Adrenal gland (tissue), 12 donors: Measurements from ENCODE around the gene KCNJ1. TPM values are rescaled to one million over a fixed set of nuclear protein-coding genes. Genes with fewer than 3 reads are reported as not detected.

Experiments
- DNase-seq, 7 donors: peaks; one replicate each; pipeline ENCODE4 v3.0.0-alpha.2; 2019 to 2020
- H3K27ac ChIP-seq, 5 donors: fragments of 200-600 bp; sonication (generic) in 4 of 5; 1 replicate in 3 of 5; 2 replicates in 2 of 5; pipeline versions ENCODE4 v1.5.1 to v1.8.0; 2016 to 2020; ENCODE audit warnings: mild to moderate bottlenecking in 1 of 5
- H3K27me3 ChIP-seq: fragments of 200-600 bp; 2 replicates; pipeline ENCODE4 v1.8.0; 2021
- H3K36me3 ChIP-seq, 2 donors: fragments of 200-600 bp; replicated peaks in 1 of 2; 1 replicate in 1 of 2; 2 replicates in 1 of 2; pipeline versions ENCODE4 v1.5.1 to v1.8.0; 2018 to 2022
- H3K4me1 ChIP-seq, 2 donors: fragments of 200-600 bp; replicated peaks in 1 of 2; 1 replicate in 1 of 2; 2 replicates in 1 of 2; pipeline versions ENCODE4 v1.5.1 to v1.8.0; 2018 to 2021
- H3K4me3 ChIP-seq, 4 donors: fragments of 200-600 bp; sonication (generic) in 3 of 4; one replicate each; pipeline ENCODE4 v1.5.1; 2016 to 2018
- H3K9me3 ChIP-seq, 3 donors: fragments of 200-600 bp; sonication (generic) in 1 of 3; replicated peaks in 1 of 3; 1 replicate in 2 of 3; 2 replicates in 1 of 3; pipeline versions ENCODE4 v1.5.1 to v1.8.0; 2016 to 2021
- CTCF ChIP-seq, 6 experiments: fragments of 450-650 bp in 4 of 6; fragments of 200-600 bp in 2 of 6; sonication (generic) in 1 of 6; IDR thresholded peaks; 1 replicate in 5 of 6; 2 replicates in 1 of 6; pipeline versions ENCODE4 v1.5.1 to v1.8.0; 2016 to 2021; ENCODE audit warnings: antibody characterized with exemption in 6 of 6, mild to moderate bottlenecking in 2 of 6, moderate library complexity in 1 of 6
- POLR2A ChIP-seq, 2 donors: fragments of 450-650 bp; IDR thresholded peaks; one replicate each; pipeline ENCODE4 v1.6.1; 2017; ENCODE audit warnings: antibody characterized with exemption in 2 of 2, mild to moderate bottlenecking in 2 of 2, moderate library complexity in 1 of 2
- WGBS, 4 donors: extraction: QIAGEN DNeasy Blood & Tissue Kit in 2 of 4; methylation state at CpG; one replicate each; pipeline versions ENCODE4 v1.1.5 to v1.1.7; 2013 to 2017; 5-methylcytosine and 5-hydroxymethylcytosine counted together
- intact Hi-C, 2 donors: fragments of 100-400 bp; cut with DNase I; formaldehyde crosslinking; loops; one replicate each; pipeline versions ENCODE4 v1.14.1 to v1.15.0; 2022 to 2023
- polyA plus RNA-seq, 3 donors: library from polyadenylated mRNA; stranded (reverse); fragments of 200-250 nt in 2 of 3; fragments of 350-450 nt in 1 of 3; fragmentation: Illumina TruSeq in 1 of 3; extraction: RNeasy Lipid Tissue Mini Kit (QIAGEN cat#74804) in 1 of 3; gene quantifications; one replicate each; pipeline ENCODE4 v1.2.3, GENCODE V29; 2013 to 2014
- total RNA-seq, 9 donors: library from RNA; depleted of rRNA in 4 of 9; stranded (reverse); fragments of >200 nt in 4 of 9; fragments of 120-200 nt in 1 of 9; fragmentation: NEBNext Ultra II Directional in 1 of 9; extraction: Animal tissue kit (Norgen Biotek cat#: 25700) in 1 of 9; gene quantifications; one replicate each; pipeline versions ENCODE4 v1.1.0 to v1.2.4, GENCODE V29; 2013 to 2023
- donor health status: healthy with polysubstance abuse.
- donor health status: Bipolar disorder and iron deficiency.
- donor health status: DM: yes; HTN: yes; CAD: no.
- donor health status: DM: no; HTN: no; CAD: no.
- donor health status: DM: no; HTN: no; CAD: no.
- donor health status: DM: yes; HTN: yes; CAD: no.

KCNJ1 gene
- total and polyA plus RNA-seq, 12 donors: 0.06 to 0.17 (median 0.16) TPM; not detected in 9

DNA sequence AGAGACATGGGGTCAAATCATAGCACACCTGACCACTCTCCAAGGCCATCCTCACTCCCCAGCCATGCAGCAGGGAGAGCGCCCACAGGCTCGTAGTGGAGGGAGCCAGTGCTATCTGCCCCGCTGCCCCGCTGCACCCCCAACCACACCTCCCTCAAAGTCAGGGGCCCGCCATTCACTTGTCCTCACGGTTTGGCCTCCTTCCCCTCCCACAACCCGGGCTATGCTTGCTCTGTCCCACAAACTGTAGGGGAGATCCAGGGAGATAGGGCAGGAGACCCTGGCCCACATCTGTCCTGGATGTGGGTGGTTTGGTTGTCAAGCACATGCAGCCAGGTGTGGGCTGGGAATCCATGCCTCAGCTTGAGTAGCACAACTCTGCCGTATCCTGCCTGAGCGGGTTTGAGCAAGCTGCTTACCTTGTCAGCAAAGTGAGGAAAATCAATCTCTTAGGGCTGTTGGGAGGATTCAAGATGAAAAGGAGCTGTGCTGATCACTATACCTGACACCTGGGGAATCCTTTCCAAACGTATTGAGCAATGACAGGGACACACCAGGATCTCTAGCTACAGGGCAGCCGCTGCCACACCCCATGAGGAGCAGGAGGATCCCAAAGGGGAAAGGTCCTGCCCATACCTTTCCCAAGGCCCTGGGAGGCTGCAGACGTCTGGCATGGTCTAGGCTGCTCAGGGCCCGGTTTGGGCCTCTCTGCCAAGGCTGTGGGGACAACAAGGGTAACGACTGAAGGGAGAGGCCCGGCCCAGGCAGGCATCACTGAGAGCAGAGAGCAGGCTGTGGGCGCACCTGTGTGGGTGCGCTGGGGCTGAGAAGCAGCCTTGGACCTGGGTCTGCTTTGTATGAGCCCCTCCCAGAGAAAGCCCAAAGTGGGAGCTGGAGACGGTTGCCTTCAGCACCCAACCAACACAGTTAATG, 47.4 kb upstream of the KCNJ1 start:
- no peak for DNase-seq
- WGBS, 4 donors: 80 to 94% (median 82%) methylated on average over 13 to 18 of the region's 18 CpGs
- Histone ChIP-seq H3K4me1 (peaks cover 0 to 6% of the 10 kb centered on the region in 2 donors), H3K27ac (no peak overlapping the region), H3K9me3 (no peaks in the 10 kb centered on the region), H3K4me3 (no peak overlapping the region), H3K27me3 (no peaks in the 10 kb centered on the region), H3K36me3 (peaks cover 0 to 31% of the 10 kb centered on the region in 2 donors)
- intact Hi-C loops: no loop called here
- TF ChIP-seq CTCF (IDR thresholded peaks at IDR 0.05): no peak
- no peak for TF ChIP-seq POLR2A (IDR thresholded peaks at IDR 0.05)

DNA sequence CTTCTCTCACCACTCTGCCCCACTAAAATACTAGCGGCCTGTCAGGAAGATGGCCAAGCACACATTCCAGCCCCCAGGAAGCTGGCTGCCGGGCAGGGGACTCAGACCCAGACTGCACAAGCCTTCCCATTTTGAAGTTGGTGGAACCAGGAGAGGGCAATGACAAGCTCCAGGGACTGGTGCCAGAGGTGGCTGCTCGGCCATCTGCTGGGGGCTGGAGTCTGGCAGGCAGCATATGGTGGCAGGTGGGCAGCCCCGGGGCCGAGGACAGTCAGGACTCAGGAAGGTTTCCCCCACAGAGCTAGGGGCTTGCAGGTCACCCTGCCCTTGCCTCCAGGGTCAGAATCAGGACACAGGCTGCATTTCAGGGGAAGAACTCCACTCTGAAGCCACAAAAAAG, 46.7 kb upstream of the KCNJ1 start:
- H3K36me3 ChIP-seq: peaks cover 0 to 31% of the 10 kb centered on the region in 2 donors
- no peak for DNase-seq
- intact Hi-C loops: no loop called here
- TF ChIP-seq CTCF (IDR thresholded peaks at IDR 0.05) (no peak), POLR2A (IDR thresholded peaks at IDR 0.05) (no peak)
- 64 to 100% (median 83%) methylated on average over 2 to 5 of the region's 5 CpGs for WGBS, 4 donors
- peaks cover 6 to 13% of the 10 kb centered on the region in 2 donors for H3K4me1 ChIP-seq
- H3K27me3 ChIP-seq: no peaks in the 10 kb centered on the region
- H3K4me3 ChIP-seq: no peak overlapping the region
- no peak overlapping the region for H3K27ac ChIP-seq
- H3K9me3 ChIP-seq: no peaks in the 10 kb centered on the region

DNA sequence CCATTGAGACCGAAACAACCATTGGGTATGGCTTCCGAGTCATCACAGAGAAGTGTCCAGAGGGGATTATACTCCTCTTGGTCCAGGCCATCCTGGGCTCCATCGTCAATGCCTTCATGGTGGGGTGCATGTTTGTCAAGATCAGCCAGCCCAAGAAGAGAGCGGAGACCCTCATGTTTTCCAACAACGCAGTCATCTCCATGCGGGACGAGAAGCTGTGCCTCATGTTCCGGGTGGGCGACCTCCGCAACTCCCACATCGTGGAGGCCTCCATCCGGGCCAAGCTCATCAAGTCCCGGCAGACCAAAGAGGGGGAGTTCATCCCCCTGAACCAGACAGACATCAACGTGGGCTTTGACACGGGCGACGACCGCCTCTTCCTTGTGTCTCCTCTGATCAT, 44.6 kb upstream of the KCNJ1 start:
- DNase-seq: no peak
- TF ChIP-seq CTCF (IDR thresholded peaks at IDR 0.05): no peak
- TF ChIP-seq POLR2A (IDR thresholded peaks at IDR 0.05): no peak
- Histone ChIP-seq H3K9me3 (no peaks in the 10 kb centered on the region), H3K4me3 (no peak overlapping the region), H3K4me1 (peaks cover 16 to 32% of the 10 kb centered on the region in 2 donors), H3K36me3 (peaks cover 0 to 31% of the 10 kb centered on the region in 2 donors), H3K27ac (no peak overlapping the region), H3K27me3 (no peaks in the 10 kb centered on the region)
- 95 to 98% (median 95%) methylated on average over 16 to 18 of the region's 18 CpGs for WGBS, 4 donors
- intact Hi-C loops: no loop called here

GRCh38 chr11:128911239-128911638, 44.1 kb upstream of the KCNJ1 start:
- intact Hi-C loops: no loop called here
- Histone ChIP-seq H3K9me3 (no peaks in the 10 kb centered on the region), H3K4me1 (peaks cover 16 to 37% of the 10 kb centered on the region in 2 donors), H3K4me3 (no peak overlapping the region), H3K36me3 (peaks cover 0 to 27% of the 10 kb centered on the region in 2 donors), H3K27me3 (no peaks in the 10 kb centered on the region), H3K27ac (no peak overlapping the region)
- DNase-seq: no peak
- TF ChIP-seq POLR2A (IDR thresholded peaks at IDR 0.05) (no peak), CTCF (IDR thresholded peaks at IDR 0.05) (no peak)
- 97 to 100% (median 97%) methylated on average over 7 to 17 of the region's 17 CpGs for WGBS, 4 donors
